IPS-15b (cell line): ENCODE results near the gene PHKA1.
"Not testable (repeated sequence)": the region's sequence is repeated elsewhere in the genome, so short reads cannot be mapped to it uniquely, and the experiment has no call there.

Source experiments
- H3K27me3 ChIP-seq: one replicate; pipeline ENCODE4 v1.6.1; 2013; ENCODE audit warnings: low read length; ENCODE audit not compliant: control insufficient read depth, insufficient read depth
- H3K36me3 ChIP-seq: one replicate; pipeline ENCODE4 v1.6.1; 2013; ENCODE audit warnings: low read length; ENCODE audit not compliant: control insufficient read depth, insufficient read depth
- H3K4me1 ChIP-seq: one replicate; pipeline ENCODE4 v1.6.1; 2013; ENCODE audit warnings: mild to moderate bottlenecking, low read length; ENCODE audit not compliant: control insufficient read depth, insufficient read depth
- H3K4me3 ChIP-seq: one replicate; pipeline ENCODE4 v1.5.1; 2013; ENCODE audit warnings: low read depth, low read length
- H3K9ac ChIP-seq: one replicate; pipeline ENCODE4 v1.6.1; 2013; ENCODE audit warnings: low read depth, mild to moderate bottlenecking, low read length
- H3K9me3 ChIP-seq: one replicate; pipeline ENCODE4 v1.6.1; 2013; ENCODE audit warnings: mild to moderate bottlenecking, low read length; ENCODE audit not compliant: control insufficient read depth, insufficient read depth

The PHKA1 gene

GRCh38 chrX:72705814-72706213 is 8.3 kb downstream of the PHKA1 start:
- Histone ChIP-seq H3K4me1 (no peaks in the 10 kb centered on the region), H3K9ac (no peak overlapping the region), H3K9me3 (no peaks in the 10 kb centered on the region), H3K36me3 (no peaks in the 10 kb centered on the region), H3K27me3 (no peaks in the 10 kb centered on the region), H3K4me3 (no peak overlapping the region)

DNA sequence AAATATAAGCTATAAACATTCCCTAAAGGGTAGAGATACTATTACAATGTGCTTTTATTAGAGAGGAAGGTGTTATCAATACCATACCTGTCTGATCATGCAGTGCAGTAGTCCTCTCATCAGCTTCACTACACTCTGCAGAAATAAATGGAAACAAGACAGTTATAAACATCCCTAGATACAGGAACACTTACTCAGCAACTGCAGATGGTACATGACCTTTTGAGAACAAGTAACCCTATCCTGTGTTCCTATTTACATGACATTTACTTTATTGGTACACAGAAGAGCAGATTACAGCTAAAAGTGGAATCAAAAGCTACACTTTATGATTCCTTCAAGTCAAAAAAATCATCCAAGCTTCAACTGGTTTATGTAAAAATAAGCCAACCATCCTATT is 9.0 kb downstream of the PHKA1 start:
- H3K36me3 ChIP-seq: no peaks in the 10 kb centered on the region
- H3K4me3 ChIP-seq: no peak overlapping the region
- H3K9me3 ChIP-seq: peaks cover 3% of the 10 kb centered on the region
- no peaks in the 10 kb centered on the region for H3K4me1 ChIP-seq
- H3K27me3 ChIP-seq: no peaks in the 10 kb centered on the region
- H3K9ac ChIP-seq: no peak overlapping the region

- no peaks in the 10 kb centered on the region for H3K27me3 ChIP-seq
These were observed 19.9 kb downstream of the PHKA1 start for GRCh38 chrX:72694170-72694569.

GRCh38 chrX:72693477-72693876 is 20.6 kb downstream of the PHKA1 start:
- H3K9me3 ChIP-seq: no peaks in the 10 kb centered on the region
- H3K4me3 ChIP-seq: no peak overlapping the region
- no peaks in the 10 kb centered on the region for H3K36me3 ChIP-seq
- no peak overlapping the region for H3K9ac ChIP-seq
- no peaks in the 10 kb centered on the region for H3K27me3 ChIP-seq
- H3K4me1 ChIP-seq: no peaks in the 10 kb centered on the region

More at GRCh38 chrX:72694170-72694569, 19.9 kb downstream of the PHKA1 start:
- Histone ChIP-seq H3K4me3 (no peak overlapping the region), H3K36me3 (no peaks in the 10 kb centered on the region), H3K4me1 (no peaks in the 10 kb centered on the region), H3K9ac (no peak overlapping the region), H3K9me3 (no peaks in the 10 kb centered on the region)

DNA sequence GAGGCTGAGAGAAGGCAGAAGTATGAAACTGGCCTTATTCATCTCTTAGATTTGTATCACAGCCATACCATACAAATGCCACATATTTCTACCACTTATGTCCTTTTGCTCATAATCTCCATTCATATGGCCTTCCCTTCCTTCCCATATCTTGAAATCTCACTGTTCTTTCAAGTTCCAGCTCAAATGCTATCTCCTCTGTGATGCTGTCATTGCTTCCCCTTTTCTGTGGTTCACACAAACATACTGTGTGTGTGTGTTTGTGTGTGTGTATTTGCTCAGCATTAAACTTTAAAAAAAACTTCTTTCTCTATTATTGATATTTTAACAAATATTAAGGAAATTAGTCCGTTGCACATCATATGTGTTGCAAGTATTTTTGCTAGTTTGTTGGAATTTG is 26.7 kb downstream of the PHKA1 start:
- Histone ChIP-seq H3K36me3 (no peaks in the 10 kb centered on the region), H3K9ac (no peak overlapping the region), H3K4me1 (no peaks in the 10 kb centered on the region), H3K4me3 (no peak overlapping the region), H3K27me3 (no peaks in the 10 kb centered on the region), H3K9me3 (no peaks in the 10 kb centered on the region)

DNA sequence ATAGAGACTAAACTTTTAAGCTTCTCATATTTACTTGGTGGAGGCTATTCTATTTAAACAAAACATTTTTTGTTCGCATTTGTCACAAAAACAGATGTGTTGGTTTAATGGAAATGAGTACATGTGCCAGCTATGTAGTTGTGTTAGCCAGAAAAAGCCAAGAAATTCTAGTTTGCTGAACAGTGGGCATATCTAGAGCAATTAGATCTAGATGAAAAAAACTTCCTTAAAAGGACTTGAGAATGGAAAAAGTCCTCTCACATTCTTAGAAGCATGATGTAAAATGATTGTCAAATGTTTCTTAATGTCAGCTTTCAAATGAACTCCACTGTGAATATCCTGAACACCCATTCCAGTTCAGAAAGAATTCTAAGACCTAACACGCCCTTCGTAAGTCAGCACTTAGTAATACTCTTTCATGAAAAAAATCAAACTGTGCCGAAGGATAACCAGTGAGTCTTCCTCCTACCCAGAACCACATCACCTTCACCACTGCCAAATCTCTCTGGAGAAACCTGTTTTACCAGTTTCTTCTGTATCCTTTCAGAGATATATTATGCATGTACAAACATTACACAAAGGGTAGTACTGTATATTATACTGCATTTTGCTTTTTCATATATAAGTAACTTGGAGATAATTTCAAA is 28.2 kb downstream of the PHKA1 start:
- H3K9me3 ChIP-seq: no peaks in the 10 kb centered on the region
- no peak overlapping the region for H3K4me3 ChIP-seq
- no peak overlapping the region for H3K9ac ChIP-seq
- no peaks in the 10 kb centered on the region for H3K36me3 ChIP-seq
- H3K4me1 ChIP-seq: no peaks in the 10 kb centered on the region
- no peaks in the 10 kb centered on the region for H3K27me3 ChIP-seq

- H3K9ac ChIP-seq: no peak overlapping the region
- H3K4me3 ChIP-seq: no peak overlapping the region
- H3K27me3 ChIP-seq: no peaks in the 10 kb centered on the region
- H3K9me3 ChIP-seq: no peaks in the 10 kb centered on the region
- no peaks in the 10 kb centered on the region for H3K36me3 ChIP-seq
- H3K4me1 ChIP-seq: no peaks in the 10 kb centered on the region
These were observed 29.1 kb downstream of the PHKA1 start for GRCh38 chrX:72685018-72685417.

DNA sequence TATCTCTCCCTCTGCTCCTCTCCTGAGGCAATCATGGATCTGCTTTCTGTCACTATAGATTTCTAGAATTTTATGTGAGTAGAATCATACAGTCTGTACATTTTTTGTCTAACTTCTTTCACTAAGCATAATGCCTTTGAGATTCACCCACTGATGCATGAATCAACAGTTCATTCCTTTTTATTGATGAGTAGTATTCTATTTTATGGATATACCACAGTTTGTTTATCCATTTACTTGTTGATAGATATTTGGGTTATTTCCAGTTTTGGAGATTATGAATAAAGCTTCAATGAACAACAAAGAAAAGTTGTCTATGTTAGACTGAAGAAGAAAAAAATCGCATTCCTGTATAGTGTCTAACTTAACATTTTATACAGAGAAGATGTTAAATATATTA is 30.5 kb downstream of the PHKA1 start:
- no peak overlapping the region for H3K9ac ChIP-seq
- no peaks in the 10 kb centered on the region for H3K4me1 ChIP-seq
- no peaks in the 10 kb centered on the region for H3K27me3 ChIP-seq
- no peaks in the 10 kb centered on the region for H3K36me3 ChIP-seq
- no peak overlapping the region for H3K4me3 ChIP-seq
- no peaks in the 10 kb centered on the region for H3K9me3 ChIP-seq

GRCh38 chrX:72676465-72676864 is 37.6 kb downstream of the PHKA1 start:
- Histone ChIP-seq H3K4me1 (no peaks in the 10 kb centered on the region), H3K36me3 (no peaks in the 10 kb centered on the region), H3K9me3 (peaks cover 3% of the 10 kb centered on the region), H3K4me3 (no peak overlapping the region), H3K9ac (no peak overlapping the region), H3K27me3 (no peaks in the 10 kb centered on the region)

DNA sequence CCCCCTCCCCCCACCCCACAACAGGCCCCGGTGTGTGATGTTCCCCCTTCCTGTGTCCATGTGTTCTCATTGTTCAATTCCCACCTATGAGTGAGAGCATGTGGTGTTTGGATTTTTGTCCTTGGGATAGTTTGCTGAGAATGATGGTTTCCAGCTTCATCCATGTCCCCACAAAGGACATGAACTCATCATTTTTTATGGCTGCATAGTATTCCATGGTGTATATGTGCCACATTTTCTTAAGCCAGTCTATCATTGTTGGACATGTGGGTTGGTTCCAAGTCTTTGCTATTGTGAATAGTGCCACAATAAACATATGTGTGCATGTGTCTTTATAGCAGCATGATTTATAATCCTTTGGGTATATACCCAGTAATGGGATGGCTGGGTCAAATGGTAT is 40.2 kb downstream of the PHKA1 start:
- not testable (repeated sequence) for H3K9me3 ChIP-seq, H3K27me3 ChIP-seq, H3K4me1 ChIP-seq, H3K9ac ChIP-seq, H3K4me3 ChIP-seq, H3K36me3 ChIP-seq

- H3K4me1 ChIP-seq, H3K9me3 ChIP-seq, H3K36me3 ChIP-seq, H3K4me3 ChIP-seq, H3K9ac ChIP-seq, H3K27me3 ChIP-seq: not testable (repeated sequence)
These were observed 44.6 kb downstream of the PHKA1 start for GRCh38 chrX:72669508-72669907.

DNA sequence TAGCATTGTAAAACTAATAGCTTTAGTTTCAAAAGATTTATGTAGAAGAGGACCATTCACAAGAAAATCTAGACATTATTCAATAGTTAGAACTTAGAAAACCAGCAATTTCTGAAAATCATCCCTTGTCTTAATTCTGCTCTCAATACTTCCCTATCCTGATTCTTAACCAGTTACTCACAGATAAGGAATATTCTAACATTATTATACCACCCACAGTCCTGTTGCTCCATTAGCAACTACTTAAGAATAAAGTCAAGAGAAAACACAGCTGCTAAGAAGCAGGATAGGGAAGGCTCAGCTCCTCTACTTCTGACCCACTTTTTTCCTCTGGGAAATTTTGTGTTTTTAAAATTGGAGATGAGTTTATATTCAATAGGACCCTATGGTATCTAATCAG is 47.7 kb downstream of the PHKA1 start:
- Histone ChIP-seq H3K4me3 (no peak overlapping the region), H3K9ac (no peak overlapping the region), H3K27me3 (no peaks in the 10 kb centered on the region), H3K36me3 (no peaks in the 10 kb centered on the region), H3K9me3 (no peaks in the 10 kb centered on the region), H3K4me1 (no peaks in the 10 kb centered on the region)
